ENCODE measurements around the gene WTIP.

GRCh38 chr19:34556488-34556887 lies 74.9 kb downstream of the WTIP start:
- TF ChIP-seq CTCF (IDR thresholded peaks at IDR 0.05 in 8 of 11, conservative IDR thresholded peaks at IDR 0.05 in 3 of 11) = peak in 6 of 11 experiments; percentile 16 to 47 (median 40)
- no peak for TF ChIP-seq POLR2AphosphoS5 (IDR thresholded peaks at IDR 0.05)

Measured in spleen (tissue), 7 donors.